GM12872 (cell line): Measurements from ENCODE around the gene HOOK2.

Experiments
- CTCF ChIP-seq: IDR thresholded peaks from 3 replicates; pipeline ENCODE4 v1.5.1; 2011; ENCODE audit warnings: low read depth, mild to moderate bottlenecking, low read length, moderate library complexity; ENCODE audit not compliant: insufficient read depth

HOOK2 gene

GRCh38 chr19:12786141-12786870, 11.0 kb upstream of the HOOK2 start:
- TF ChIP-seq CTCF: no peak

- TF ChIP-seq CTCF: no peak
Observed at GRCh38 chr19:12785431-12786031, 10.2 kb upstream of the HOOK2 start.

GRCh38 chr19:12784871-12785430, 9.6 kb upstream of the HOOK2 start:
- no peak for TF ChIP-seq CTCF

- no peak for TF ChIP-seq CTCF
Observed at GRCh38 chr19:12784394-12784870, 9.1 kb upstream of the HOOK2 start.

- no peak for TF ChIP-seq CTCF
Observed at GRCh38 chr19:12783849-12784393, 8.6 kb upstream of the HOOK2 start.

GRCh38 chr19:12783291-12783848, 8.0 kb upstream of the HOOK2 start:
- no peak for TF ChIP-seq CTCF
